HCT116 (cell line): ENCODE data around the gene HOXD10. TPM values are rescaled to one million over a fixed set of nuclear protein-coding genes. Genes with fewer than 3 reads are reported as not detected.

ENCODE experiments used
- ATAC-seq: fragments of 200-7000 bp; cut with Tn5 transposase; 2 replicates; pipeline ENCODE4 v1.9.1; 2020; ENCODE audit warnings: mild to moderate bottlenecking, moderate library complexity
- BruUV-seq: library from RNA; stranded (reverse); fragments of 400-500 nt; replicated peaks from 2 replicates; lab custom pipeline; 2021; lab: Mats Ljungman, UMichigan
- CTCF ChIA-PET: fragments of 300-600 bp; sonication (Branson Sonifier 250); formaldehyde crosslinking; loops from one replicate; lab custom pipeline; 2021; ENCODE audit warnings: antibody characterized with exemption; lab: Charles Lee
- POLR2A ChIA-PET: fragments of 300-600, 350-600 bp; sonication (Branson Sonifier 250); formaldehyde crosslinking; loops from one replicate; lab custom pipeline; 2021; ENCODE audit warnings: antibody characterized with exemption; lab: Charles Lee
- RAD21 ChIA-PET, 2 experiments: fragments of 300-600 bp; sonication (Branson Sonifier 250); formaldehyde crosslinking; loops; one replicate each; lab custom pipeline; 2023; ENCODE audit warnings: low total read pairs in 2 of 2; ENCODE audit not compliant: uncharacterized antibody in 2 of 2, unreplicated experiment in 2 of 2, low non-redundant PET in 1 of 2; lab: Charles Lee
- DNase-seq: peaks from one replicate; pipeline ENCODE4 v3.0.0-alpha.2; 2010; ENCODE audit warnings: low read depth, low spot score
- H2AFZ ChIP-seq: fragments of 200-600 bp; shearing (Covaris generic), sonication (generic); 2 replicates; pipeline ENCODE4 v1.6.1; 2017; ENCODE audit warnings: low read depth, mixed run types, mixed read lengths, antibody characterized with exemption, low read length; ENCODE audit not compliant: poor library complexity, severe bottlenecking
- H3K27ac ChIP-seq: 2 replicates; pipeline ENCODE4 v1.5.1; 2012; ENCODE audit warnings: low read depth, low read length
- H3K27me3 ChIP-seq: fragments of 200-600 bp; sonication (generic); 2 replicates; pipeline ENCODE4 v1.6.1; 2016; ENCODE audit warnings: mixed run types, low read length, mixed read lengths; ENCODE audit not compliant: insufficient read depth
- H3K36me3 ChIP-seq, 2 experiments: fragments of 200-500 bp in 1 of 2; fragments of 200-600 bp in 1 of 2; sonication (Bioruptor generic) in 1 of 2; sonication (generic) in 1 of 2; 2 replicates each; pipeline versions ENCODE4 v1.5.1 to v1.6.1; 2014 to 2016; ENCODE audit warnings: low read length in 2 of 2, inconsistent platforms in 1 of 2, mixed read lengths in 1 of 2, mixed run types in 1 of 2; ENCODE audit not compliant: insufficient read depth in 2 of 2, control insufficient read depth in 1 of 2
- H3K4me1 ChIP-seq, 2 experiments: fragments of 200-600 bp in 1 of 2; sonication (generic) in 1 of 2; 2 replicates each; pipeline versions ENCODE4 v1.5.1 to v1.6.1; 2012 to 2017; ENCODE audit warnings: low read length in 2 of 2, inconsistent platforms in 1 of 2, mild to moderate bottlenecking in 1 of 2, mixed read lengths in 1 of 2, mixed run types in 1 of 2, moderate library complexity in 1 of 2; ENCODE audit not compliant: insufficient read depth in 2 of 2, control insufficient read depth in 1 of 2
- H3K4me2 ChIP-seq: fragments of 200-600 bp; sonication (generic); 2 replicates; pipeline ENCODE4 v1.6.1; 2017; ENCODE audit warnings: mixed run types, low read length, mixed read lengths
- H3K4me3 ChIP-seq, 2 experiments: fragments of 200-600 bp in 1 of 2; sonication (generic) in 1 of 2; replicated peaks in 1 of 2; 2 replicates each; pipeline ENCODE4 v1.5.1; 2011 to 2016; ENCODE audit warnings: low read length in 2 of 2, control low read depth in 1 of 2, low read depth in 1 of 2, mild to moderate bottlenecking in 1 of 2, mixed read lengths in 1 of 2, mixed run types in 1 of 2
- H3K79me2 ChIP-seq: fragments of 200-600 bp; sonication (generic); 2 replicates; pipeline ENCODE4 v1.6.1; 2017; ENCODE audit warnings: mild to moderate bottlenecking, mixed run types, low read length, moderate library complexity, mixed read lengths; ENCODE audit not compliant: insufficient read depth
- H3K9ac ChIP-seq: fragments of 200-600 bp; sonication (generic); 2 replicates; pipeline ENCODE4 v1.6.1; 2016; ENCODE audit warnings: low read length, mixed read lengths
- H3K9me2 ChIP-seq: fragments of 200-600 bp; sonication (generic), shearing (Covaris generic); 2 replicates; pipeline ENCODE4 v1.6.1; 2017; ENCODE audit warnings: mixed run types, mild to moderate bottlenecking, moderate library complexity; ENCODE audit not compliant: insufficient read depth
- H3K9me3 ChIP-seq, 2 experiments: fragments of 200-500 bp in 1 of 2; fragments of 200-600 bp in 1 of 2; sonication (Bioruptor generic) in 1 of 2; sonication (generic) in 1 of 2; 2 replicates each; pipeline ENCODE4 v1.6.1; 2014 to 2017; ENCODE audit warnings: low read length in 2 of 2, mixed read lengths in 2 of 2, inconsistent platforms in 1 of 2, low read depth in 1 of 2, mild to moderate bottlenecking in 1 of 2, mixed run types in 1 of 2, moderate library complexity in 1 of 2; ENCODE audit not compliant: control insufficient read depth in 1 of 2, insufficient read depth in 1 of 2
- H4K20me1 ChIP-seq: fragments of 200-600 bp; sonication (generic), shearing (Covaris generic); 2 replicates; pipeline ENCODE4 v1.6.1; 2017; ENCODE audit warnings: mixed run types, mild to moderate bottlenecking, moderate library complexity; ENCODE audit not compliant: insufficient read depth
- CEBPB ChIP-seq: IDR thresholded peaks from 2 replicates; pipeline ENCODE4 v1.6.1; 2012; ENCODE audit warnings: low read depth
- ELF1 ChIP-seq: IDR thresholded peaks from 2 replicates; pipeline ENCODE4 v1.6.1; 2012; ENCODE audit warnings: low read depth, borderline replicate concordance
- FOSL1 ChIP-seq: IDR thresholded peaks from 2 replicates; pipeline ENCODE4 v1.6.1; 2012; ENCODE audit warnings: low read depth
- MAX ChIP-seq: IDR thresholded peaks from 2 replicates; pipeline ENCODE4 v1.6.1; 2012
- POLR2A ChIP-seq: IDR thresholded peaks from 2 replicates; pipeline ENCODE4 v1.7.0; 2011; ENCODE audit warnings: borderline replicate concordance; ENCODE audit not compliant: insufficient read depth, insufficient read length; ENCODE audit errors: extremely low read depth
- POLR2AphosphoS5 ChIP-seq: IDR thresholded peaks from 2 replicates; pipeline ENCODE4 v1.6.1; 2011; ENCODE audit warnings: mild to moderate bottlenecking, low read depth, low read length, moderate library complexity
- RAD21 ChIP-seq: IDR thresholded peaks from 2 replicates; pipeline ENCODE4 v1.6.1; 2012; ENCODE audit warnings: low read depth, mild to moderate bottlenecking
- SP1 ChIP-seq: IDR thresholded peaks from 2 replicates; pipeline ENCODE4 v1.6.1; 2012; ENCODE audit warnings: low read depth
- TCF7L2 ChIP-seq: IDR thresholded peaks from 2 replicates; pipeline ENCODE4 v1.7.0; 2011; ENCODE audit warnings: borderline replicate concordance, inconsistent platforms; ENCODE audit not compliant: insufficient read depth, insufficient read length; ENCODE audit errors: extremely low read depth
- ZBTB33 ChIP-seq: IDR thresholded peaks from 2 replicates; pipeline ENCODE4 v1.6.1; 2011; ENCODE audit warnings: mild to moderate bottlenecking, low read length, moderate library complexity; ENCODE audit not compliant: insufficient replicate concordance; ENCODE audit errors: extremely low read depth
- ZFX ChIP-seq: fragments of 450-650 bp; IDR thresholded peaks from 2 replicates; pipeline ENCODE4 v1.6.1; 2017
- ZNF274 ChIP-seq: fragments of 200-500 bp; sonication (Bioruptor generic); IDR thresholded peaks from 2 replicates; pipeline ENCODE4 v1.6.1; 2014; ENCODE audit warnings: mild to moderate bottlenecking, low read depth, low read length, inconsistent platforms
- intact Hi-C: fragments of 100-400 bp; cut with micrococcal nuclease; formaldehyde crosslinking; loops from 2 replicates; pipeline ENCODE4 v1.10.0; 2022
- total RNA-seq: library from RNA; stranded (reverse); gene quantifications from one replicate; pipeline ENCODE4 v1.2.1, GENCODE V29; 2021; ENCODE audit not compliant: unreplicated experiment

The HOXD10 gene
- total RNA-seq, 1 experiment from 2014 or later: not detected

GRCh38 chr2:176133389-176133788 lies 16.8 kb downstream of the HOXD10 start:
- ChIA-PET CTCF (interaction anchor here (1.1 to 1.9 kb wide), 5 partner anchors 322 to 521 kb away, joined by 3 to 7 read pairs (median 4); no protein-coding TSS in a partner anchor), RAD21 (no interaction called here), POLR2A (no interaction called here)
- Histone ChIP-seq H3K4me2 (no peak overlapping the region), H3K9me2 (no peaks in the 10 kb centered on the region), H3K4me3 (no peak overlapping the region), H3K27me3 (no peaks in the 10 kb centered on the region), H3K4me1 (peaks cover 9 to 29% of the 10 kb centered on the region in 2 experiments; a peak in 3 of 4 replicates), H3K36me3 (no peaks in the 10 kb centered on the region), H3K9me3 (no peaks in the 10 kb centered on the region), H2AFZ (no peak overlapping the region), H3K27ac (no peak overlapping the region), H3K9ac (no peak overlapping the region), H3K79me2 (no peaks in the 10 kb centered on the region), H4K20me1 (no peaks in the 10 kb centered on the region)
- ATAC-seq: no peak
- DNase-seq: no peak
- BruUV-seq: no TSS peak
- intact Hi-C loops: no loop called here
- TF ChIP-seq POLR2AphosphoS5: no peak
- TF ChIP-seq SP1: no peak
- no peak for TF ChIP-seq POLR2A
- TF ChIP-seq ZNF274: no peak
- TF ChIP-seq TCF7L2: no peak
- TF ChIP-seq CEBPB: no peak
- TF ChIP-seq RAD21: no peak
- TF ChIP-seq FOSL1: no peak
- no peak for TF ChIP-seq ZBTB33
- TF ChIP-seq MAX: no peak
- TF ChIP-seq ZFX: no peak
- TF ChIP-seq ELF1: no peak
